SU-DHL-6 (cell line): ENCODE results near the gene DUSP16.

Experiments
- EZH2phosphoT487 ChIP-seq: fragments of 200-600 bp; sonication (generic), shearing (Covaris generic); conservative IDR thresholded peaks from 2 replicates; pipeline ENCODE4 v1.6.1; 2018; ENCODE audit warnings: mild to moderate bottlenecking, antibody characterized with exemption, low read length, moderate library complexity, mixed read lengths
- TF ChIP-seq, protein P1 (sequence below): fragments of 200-600 bp; sonication (generic); IDR thresholded peaks from one replicate; pipeline ENCODE4 v1.5.1; 2017; ENCODE audit warnings: antibody characterized with exemption, mild to moderate bottlenecking, low read length, moderate library complexity; ENCODE audit not compliant: insufficient read depth, poor library complexity, severe bottlenecking

DNA sequence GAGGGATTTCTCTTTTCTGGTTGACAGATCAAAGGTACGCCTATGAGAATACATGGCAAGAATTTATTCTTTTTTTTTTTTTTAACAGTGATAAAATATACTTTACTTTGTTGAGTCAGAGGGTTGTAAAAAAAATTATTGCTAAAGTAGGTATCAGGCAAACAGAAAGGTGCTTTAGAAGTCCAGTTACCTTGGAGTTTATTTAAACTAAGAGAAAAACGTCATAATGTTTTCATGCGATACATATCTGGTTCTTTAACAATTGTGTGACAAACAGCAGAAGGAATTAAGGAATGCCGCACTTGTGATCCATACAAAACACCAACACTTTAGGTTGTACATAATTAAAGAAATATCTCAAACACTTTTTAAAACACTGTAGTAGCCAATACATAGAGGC is 111.6 kb downstream of the DUSP16 start:
- TF ChIP-seq, protein P1, sequence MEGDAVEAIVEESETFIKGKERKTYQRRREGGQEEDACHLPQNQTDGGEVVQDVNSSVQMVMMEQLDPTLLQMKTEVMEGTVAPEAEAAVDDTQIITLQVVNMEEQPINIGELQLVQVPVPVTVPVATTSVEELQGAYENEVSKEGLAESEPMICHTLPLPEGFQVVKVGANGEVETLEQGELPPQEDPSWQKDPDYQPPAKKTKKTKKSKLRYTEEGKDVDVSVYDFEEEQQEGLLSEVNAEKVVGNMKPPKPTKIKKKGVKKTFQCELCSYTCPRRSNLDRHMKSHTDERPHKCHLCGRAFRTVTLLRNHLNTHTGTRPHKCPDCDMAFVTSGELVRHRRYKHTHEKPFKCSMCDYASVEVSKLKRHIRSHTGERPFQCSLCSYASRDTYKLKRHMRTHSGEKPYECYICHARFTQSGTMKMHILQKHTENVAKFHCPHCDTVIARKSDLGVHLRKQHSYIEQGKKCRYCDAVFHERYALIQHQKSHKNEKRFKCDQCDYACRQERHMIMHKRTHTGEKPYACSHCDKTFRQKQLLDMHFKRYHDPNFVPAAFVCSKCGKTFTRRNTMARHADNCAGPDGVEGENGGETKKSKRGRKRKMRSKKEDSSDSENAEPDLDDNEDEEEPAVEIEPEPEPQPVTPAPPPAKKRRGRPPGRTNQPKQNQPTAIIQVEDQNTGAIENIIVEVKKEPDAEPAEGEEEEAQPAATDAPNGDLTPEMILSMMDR, result no peak
- no peak for TF ChIP-seq EZH2phosphoT487
